ENCODE data around the gene C2orf80. TPM values are rescaled to one million over a fixed set of nuclear protein-coding genes. Genes with fewer than 3 reads are reported as not detected.

C2orf80 gene
- total and polyA plus RNA-seq, 5 donors from 2014 or later, result not detected

GRCh38 chr2:208175069-208175839 lies 14.6 kb downstream of the C2orf80 start:
- H3K4me3 ChIP-seq (ENCODE audit: low read depth, low read length), result no peak overlapping the region
- H3K27me3 Mint-ChIP-seq, result peaks cover 11% of the 10 kb centered on the region
- H3K27ac Mint-ChIP-seq, result no peak overlapping the region
- peaks cover 0 to 4% (median 2%) of the 10 kb centered on the region in 4 donors for H3K4me1 Mint-ChIP-seq
- no peaks in the 10 kb centered on the region for H3K9me3 Mint-ChIP-seq
- ATAC-seq (ENCODE audit: low read depth in 2 of 2) (peak; percentile 82 to 87), DNase-seq (peak; percentile 17 to 53 (median 44))
- H3K4me3 Mint-ChIP-seq, result no peak overlapping the region
- H3K36me3 Mint-ChIP-seq, result no peaks in the 10 kb centered on the region
- no peaks in the 10 kb centered on the region for H3K36me3 ChIP-seq (ENCODE audit: control insufficient read depth, insufficient read depth, low read length)
- no peak overlapping the region for H3K27ac ChIP-seq (ENCODE audit: insufficient read depth, low read length, poor library complexity, severe bottlenecking)
- H3K9me3 ChIP-seq (ENCODE audit: control insufficient read depth in 2 of 2, low read length in 2 of 2), result no peaks in the 10 kb centered on the region
- H3K27me3 ChIP-seq (ENCODE audit: control insufficient read depth, insufficient read depth, low read length), result peaks cover 7% of the 10 kb centered on the region
- H3K4me1 ChIP-seq (ENCODE audit: control insufficient read depth, insufficient read depth, low read length, poor library complexity, severe bottlenecking), result no peaks in the 10 kb centered on the region

- Mint-ChIP-seq H3K4me3 (no peak overlapping the region), H3K4me1 (peaks cover 0 to 4% (median 2%) of the 10 kb centered on the region in 4 donors), H3K27me3 (peaks cover 15% of the 10 kb centered on the region), H3K36me3 (no peaks in the 10 kb centered on the region), H3K9me3 (no peaks in the 10 kb centered on the region), H3K27ac (no peak overlapping the region)
- Histone ChIP-seq H3K27me3 (ENCODE audit: control insufficient read depth, insufficient read depth, low read length) (peaks cover 7% of the 10 kb centered on the region), H3K4me1 (ENCODE audit: control insufficient read depth, insufficient read depth, low read length, poor library complexity, severe bottlenecking) (no peaks in the 10 kb centered on the region), H3K36me3 (ENCODE audit: control insufficient read depth, insufficient read depth, low read length) (no peaks in the 10 kb centered on the region), H3K4me3 (ENCODE audit: low read depth, low read length) (no peak overlapping the region), H3K27ac (ENCODE audit: insufficient read depth, low read length, poor library complexity, severe bottlenecking) (no peak overlapping the region), H3K9me3 (ENCODE audit: control insufficient read depth in 2 of 2, low read length in 2 of 2) (no peaks in the 10 kb centered on the region)
- ATAC-seq (ENCODE audit: low read depth in 2 of 2), result no peak
- DNase-seq, result no peak
Measured at GRCh38 chr2:208174144-208174543, 15.7 kb downstream of the C2orf80 start.

DNA sequence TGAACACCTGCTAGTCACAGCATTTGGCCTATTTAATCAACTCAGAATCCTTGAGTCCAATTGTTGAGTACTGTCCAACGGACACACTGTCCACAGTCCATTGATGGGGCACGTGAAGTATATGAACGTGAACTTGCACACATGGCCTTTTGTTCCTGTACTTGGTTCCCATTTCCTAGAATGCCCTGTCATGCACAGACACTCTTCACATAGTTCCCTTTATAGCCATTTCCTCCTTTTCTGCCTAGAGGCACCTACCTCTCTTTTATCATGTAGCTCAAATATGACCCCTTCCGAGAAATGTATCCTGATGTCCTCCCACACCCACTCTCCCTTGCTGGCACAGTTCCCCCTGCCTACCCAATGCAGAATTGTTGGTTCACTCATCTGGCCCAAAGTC lies 17.7 kb downstream of the C2orf80 start:
- Histone ChIP-seq H3K27ac (ENCODE audit: insufficient read depth, low read length, poor library complexity, severe bottlenecking) (no peak overlapping the region), H3K36me3 (ENCODE audit: control insufficient read depth, insufficient read depth, low read length) (no peaks in the 10 kb centered on the region), H3K9me3 (ENCODE audit: control insufficient read depth in 2 of 2, low read length in 2 of 2) (no peaks in the 10 kb centered on the region), H3K4me1 (ENCODE audit: control insufficient read depth, insufficient read depth, low read length, poor library complexity, severe bottlenecking) (no peaks in the 10 kb centered on the region), H3K27me3 (ENCODE audit: control insufficient read depth, insufficient read depth, low read length) (peaks cover 7% of the 10 kb centered on the region), H3K4me3 (ENCODE audit: low read depth, low read length) (no peak overlapping the region)
- peaks cover 20% of the 10 kb centered on the region for H3K27me3 Mint-ChIP-seq
- no peaks in the 10 kb centered on the region for H3K9me3 Mint-ChIP-seq
- DNase-seq (no peak), ATAC-seq (ENCODE audit: low read depth in 2 of 2) (no peak)
- peaks cover 0 to 4% (median 2%) of the 10 kb centered on the region in 4 donors for H3K4me1 Mint-ChIP-seq
- H3K4me3 Mint-ChIP-seq, result no peak overlapping the region
- no peaks in the 10 kb centered on the region for H3K36me3 Mint-ChIP-seq
- no peak overlapping the region for H3K27ac Mint-ChIP-seq

DNA sequence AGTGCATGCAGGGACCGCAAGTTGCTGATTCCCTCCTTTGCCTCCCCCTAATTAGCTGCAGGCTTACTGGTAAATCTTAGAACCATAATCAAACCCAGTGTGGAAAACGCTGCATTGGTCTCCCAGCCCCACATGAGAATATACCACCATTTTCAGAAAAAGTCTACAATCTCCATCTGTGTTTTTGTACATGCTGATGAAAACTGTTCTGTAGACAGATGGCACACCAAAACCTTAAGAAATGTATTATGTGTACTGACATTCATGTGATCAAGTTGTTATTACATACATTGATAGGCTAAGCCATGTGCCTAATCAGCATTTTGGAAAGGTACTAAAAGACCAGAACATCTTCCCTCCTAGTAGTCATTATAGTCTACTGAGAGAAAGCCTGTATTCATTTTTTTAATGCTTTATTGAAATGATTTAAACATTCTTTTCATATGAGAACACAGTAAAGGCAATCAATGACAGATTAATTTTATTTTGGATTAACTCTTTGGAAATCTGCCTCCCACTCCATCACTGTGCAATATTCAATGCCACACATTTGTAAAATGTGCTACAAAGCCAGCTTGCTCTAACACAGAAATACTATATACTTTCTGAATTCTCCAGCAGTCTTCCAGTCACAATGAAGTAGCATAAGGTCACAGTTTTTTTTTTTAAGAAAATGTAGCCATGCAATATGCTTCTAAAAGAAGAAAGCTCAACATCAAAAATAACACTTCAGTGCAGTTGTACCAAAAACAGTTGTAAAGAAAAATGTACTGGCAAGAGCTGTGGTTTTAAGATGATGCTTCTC lies 24.7 kb downstream of the C2orf80 start:
- Histone ChIP-seq H3K4me3 (ENCODE audit: low read depth, low read length) (no peak overlapping the region), H3K27me3 (ENCODE audit: control insufficient read depth, insufficient read depth, low read length) (no peaks in the 10 kb centered on the region), H3K4me1 (ENCODE audit: control insufficient read depth, insufficient read depth, low read length, poor library complexity, severe bottlenecking) (no peaks in the 10 kb centered on the region), H3K27ac (ENCODE audit: insufficient read depth, low read length, poor library complexity, severe bottlenecking) (no peak overlapping the region), H3K9me3 (ENCODE audit: control insufficient read depth in 2 of 2, low read length in 2 of 2) (no peaks in the 10 kb centered on the region), H3K36me3 (ENCODE audit: control insufficient read depth, insufficient read depth, low read length) (no peaks in the 10 kb centered on the region)
- no peak overlapping the region for H3K27ac Mint-ChIP-seq
- DNase-seq, result no peak
- no peak overlapping the region for H3K4me3 Mint-ChIP-seq
- no peaks in the 10 kb centered on the region for H3K36me3 Mint-ChIP-seq
- peaks cover 7% of the 10 kb centered on the region for H3K27me3 Mint-ChIP-seq
- no peaks in the 10 kb centered on the region for H3K4me1 Mint-ChIP-seq
- no peak for ATAC-seq (ENCODE audit: low read depth in 2 of 2)
- H3K9me3 Mint-ChIP-seq, result no peaks in the 10 kb centered on the region

DNA sequence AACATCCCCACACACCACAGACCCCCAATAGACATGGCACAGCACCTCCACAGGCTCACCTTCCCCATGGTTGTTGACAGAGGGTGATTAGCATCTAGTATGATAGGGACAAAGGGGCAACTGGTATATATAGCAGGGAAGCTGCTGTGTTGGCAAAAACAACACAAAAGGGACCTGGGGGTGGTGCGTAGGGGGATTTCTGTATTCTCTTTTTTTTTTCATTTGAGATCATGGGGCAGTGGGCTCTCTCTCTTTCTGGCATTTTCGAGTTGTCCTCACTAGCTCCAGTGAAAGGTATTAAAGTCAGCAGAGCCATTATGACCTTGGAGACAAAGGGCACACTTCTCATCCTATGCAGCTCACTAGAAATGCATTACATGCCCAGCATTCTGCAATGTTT lies 26.3 kb downstream of the C2orf80 start, which contains the start of gene CRYGA:
TSS of gene CRYGA (minus strand) at position 101 of the 400 bp plus-strand sequence. CDS start at position 68, 33 bp downstream.
- no peaks in the 10 kb centered on the region for H3K36me3 Mint-ChIP-seq
- H3K27me3 Mint-ChIP-seq, result no peaks in the 10 kb centered on the region
- DNase-seq (no peak), ATAC-seq (ENCODE audit: low read depth in 2 of 2) (no peak)
- no peaks in the 10 kb centered on the region for H3K4me1 Mint-ChIP-seq
- peaks cover 0 to 2% (median 0%) of the 10 kb centered on the region in 7 donors for H3K9me3 Mint-ChIP-seq
- no peak within 1 kb of the TSS for H3K27ac Mint-ChIP-seq
- Histone ChIP-seq H3K27ac (ENCODE audit: insufficient read depth, low read length, poor library complexity, severe bottlenecking) (no peak within 1 kb of the TSS), H3K9me3 (ENCODE audit: control insufficient read depth in 2 of 2, low read length in 2 of 2) (no peaks in the 10 kb centered on the region), H3K4me1 (ENCODE audit: control insufficient read depth, insufficient read depth, low read length, poor library complexity, severe bottlenecking) (no peaks in the 10 kb centered on the region), H3K36me3 (ENCODE audit: control insufficient read depth, insufficient read depth, low read length) (no peaks in the 10 kb centered on the region), H3K4me3 (ENCODE audit: low read depth, low read length) (no peak within 1 kb of the TSS), H3K27me3 (ENCODE audit: control insufficient read depth, insufficient read depth, low read length) (no peaks in the 10 kb centered on the region)
- no peak within 1 kb of the TSS for H3K4me3 Mint-ChIP-seq

DNA sequence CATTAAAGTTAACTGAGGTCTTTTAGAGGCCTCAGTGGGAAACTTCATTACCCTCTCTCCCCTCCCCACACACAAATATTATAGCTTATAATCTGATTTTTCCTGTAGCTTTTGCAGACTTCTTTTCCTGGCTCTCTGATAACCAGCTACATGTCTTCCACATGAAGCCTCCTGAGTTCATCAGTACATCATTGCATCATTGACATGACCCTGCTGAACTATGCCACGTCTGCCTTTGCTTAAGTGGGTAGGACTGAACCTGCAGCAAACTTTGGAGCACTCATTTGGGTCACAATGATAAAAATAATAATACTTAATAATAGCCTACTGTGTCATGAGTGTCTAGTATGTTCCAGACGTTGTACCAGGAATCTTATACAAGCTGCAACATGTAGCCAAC lies 33.4 kb downstream of the C2orf80 start:
- H3K27ac Mint-ChIP-seq, result no peak overlapping the region

GRCh38 chr2:208153156-208153555 lies 36.7 kb downstream of the C2orf80 start:
- H3K4me1 ChIP-seq (ENCODE audit: control insufficient read depth, insufficient read depth, low read length, poor library complexity, severe bottlenecking), result no peaks in the 10 kb centered on the region
- H3K36me3 ChIP-seq (ENCODE audit: control insufficient read depth, insufficient read depth, low read length), result no peaks in the 10 kb centered on the region
- no peaks in the 10 kb centered on the region for H3K27me3 ChIP-seq (ENCODE audit: control insufficient read depth, insufficient read depth, low read length)
- no peaks in the 10 kb centered on the region for H3K9me3 ChIP-seq (ENCODE audit: control insufficient read depth in 2 of 2, low read length in 2 of 2)
- H3K9me3 Mint-ChIP-seq, result peaks cover 0 to 14% (median 0%) of the 10 kb centered on the region in 7 donors
- no peaks in the 10 kb centered on the region for H3K27me3 Mint-ChIP-seq
- ATAC-seq (ENCODE audit: low read depth in 2 of 2) (no peak), DNase-seq (no peak)
- no peak overlapping the region for H3K27ac Mint-ChIP-seq
- no peaks in the 10 kb centered on the region for H3K36me3 Mint-ChIP-seq
- H3K4me3 Mint-ChIP-seq, result no peak overlapping the region
- H3K4me3 ChIP-seq (ENCODE audit: low read depth, low read length), result no peak overlapping the region
- H3K4me1 Mint-ChIP-seq, result no peaks in the 10 kb centered on the region
- H3K27ac ChIP-seq (ENCODE audit: insufficient read depth, low read length, poor library complexity, severe bottlenecking), result no peak overlapping the region

More for the DNA sequence above, 33.4 kb downstream of the C2orf80 start:
- H3K9me3 Mint-ChIP-seq, result peaks cover 0 to 12% (median 0%) of the 10 kb centered on the region in 7 donors
- no peaks in the 10 kb centered on the region for H3K4me1 Mint-ChIP-seq
- no peaks in the 10 kb centered on the region for H3K36me3 Mint-ChIP-seq
- Histone ChIP-seq H3K36me3 (ENCODE audit: control insufficient read depth, insufficient read depth, low read length) (no peaks in the 10 kb centered on the region), H3K27ac (ENCODE audit: insufficient read depth, low read length, poor library complexity, severe bottlenecking) (no peak overlapping the region), H3K9me3 (ENCODE audit: control insufficient read depth in 2 of 2, low read length in 2 of 2) (no peaks in the 10 kb centered on the region), H3K4me1 (ENCODE audit: control insufficient read depth, insufficient read depth, low read length, poor library complexity, severe bottlenecking) (no peaks in the 10 kb centered on the region), H3K4me3 (ENCODE audit: low read depth, low read length) (no peak overlapping the region), H3K27me3 (ENCODE audit: control insufficient read depth, insufficient read depth, low read length) (no peaks in the 10 kb centered on the region)
- H3K27me3 Mint-ChIP-seq, result no peaks in the 10 kb centered on the region
- ATAC-seq (ENCODE audit: low read depth in 2 of 2), result no peak
- no peak overlapping the region for H3K4me3 Mint-ChIP-seq
- DNase-seq, result no peak

All from CD4-positive, CD25-positive, alpha-beta regulatory T cell (primary cell).